ENCODE results near the gene GART.

Gene GART

GRCh38 chr21:33458861-33459260 is 83.1 kb downstream of the GART start:
- no peak for DNase-seq

GRCh38 chr21:33455686-33456446 is 86.1 kb downstream of the GART start:
- DNase-seq: no peak

Data from stimulated activated naive CD4-positive, alpha-beta T cell (primary cell).